ENCODE data around the gene DESI1.
"Not testable (repeated sequence)": the region's sequence is repeated elsewhere in the genome, so short reads cannot be mapped to it uniquely, and the experiment has no call there.

Gene DESI1

GRCh38 chr22:41634610-41635009 lies 13.8 kb upstream of the DESI1 start:
- not testable (repeated sequence) for DNase-seq (ENCODE audit: low read depth in 2 of 2)

- not testable (repeated sequence) for DNase-seq (ENCODE audit: low read depth in 2 of 2)
These were observed 10.8 kb upstream of the DESI1 start for GRCh38 chr22:41631615-41632014.

GRCh38 chr22:41631115-41631514 lies 10.3 kb upstream of the DESI1 start:
- not testable (repeated sequence) for DNase-seq (ENCODE audit: low read depth in 2 of 2)

GRCh38 chr22:41625577-41625976 lies 4.7 kb upstream of the DESI1 start:
- DNase-seq (ENCODE audit: low read depth in 2 of 2) = no peak

- no peak for DNase-seq (ENCODE audit: low read depth in 2 of 2)
These were observed 1.0 kb upstream of the DESI1 start for GRCh38 chr22:41621911-41622179.

GRCh38 chr22:41621099-41621910 lies 462 bp upstream of the DESI1 start, which contains the start of gene XRCC6:
Gene XRCC6, plus strand, starts transcription at chr22:41621295. Its CDS starts 710 bp downstream, at chr22:41622005.
- DNase-seq (ENCODE audit: low read depth in 2 of 2) = peak; percentile 99 to 100

GRCh38 chr22:41619979-41620588 lies 759 bp downstream of the DESI1 start:
- DNase-seq (ENCODE audit: low read depth in 2 of 2) = no peak

GRCh38 chr22:41613456-41613855 lies 7.4 kb downstream of the DESI1 start:
- DNase-seq (ENCODE audit: low read depth in 2 of 2) = no peak

- DNase-seq (ENCODE audit: low read depth in 2 of 2) = no peak
These were observed 8.1 kb downstream of the DESI1 start for GRCh38 chr22:41612603-41613306.

GRCh38 chr22:41608386-41608785 lies 12.5 kb downstream of the DESI1 start:
- DNase-seq (ENCODE audit: low read depth in 2 of 2) = no peak

GRCh38 chr22:41603873-41604332 lies 16.9 kb downstream of the DESI1 start:
- DNase-seq (ENCODE audit: low read depth in 2 of 2) = peak in 1 of 2 donors; percentile 18

- DNase-seq (ENCODE audit: low read depth in 2 of 2) = no peak
These were observed 19.9 kb downstream of the DESI1 start for GRCh38 chr22:41600976-41601375.

GRCh38 chr22:41598891-41599635 lies 21.8 kb downstream of the DESI1 start:
- DNase-seq (ENCODE audit: low read depth in 2 of 2) = no peak

GRCh38 chr22:41598081-41598480 lies 22.8 kb downstream of the DESI1 start:
- DNase-seq (ENCODE audit: low read depth in 2 of 2) = no peak

GRCh38 chr22:41597635-41597953 lies 23.2 kb downstream of the DESI1 start:
- DNase-seq (ENCODE audit: low read depth in 2 of 2) = no peak

- DNase-seq (ENCODE audit: low read depth in 2 of 2) = no peak
These were observed 23.8 kb downstream of the DESI1 start for GRCh38 chr22:41596776-41597634.

GRCh38 chr22:41595703-41596102 lies 25.1 kb downstream of the DESI1 start:
- DNase-seq (ENCODE audit: low read depth in 2 of 2) = no peak

- DNase-seq (ENCODE audit: low read depth in 2 of 2) = not testable (repeated sequence)
These were observed 27.4 kb downstream of the DESI1 start for GRCh38 chr22:41593336-41593960.

- peak; percentile 100 for DNase-seq (ENCODE audit: low read depth in 2 of 2)
These were observed 31.2 kb downstream of the DESI1 start, which contains the start of gene PMM1 for GRCh38 chr22:41589391-41590241. Gene PMM1, minus strand, starts transcription at chr22:41589840. Its CDS starts 35 bp downstream, at chr22:41589805.

- no peak for DNase-seq (ENCODE audit: low read depth in 2 of 2)
These were observed 33.5 kb downstream of the DESI1 start for GRCh38 chr22:41587347-41587723.
